Measurements from ENCODE around the gene SDS.

Gene SDS

DNA sequence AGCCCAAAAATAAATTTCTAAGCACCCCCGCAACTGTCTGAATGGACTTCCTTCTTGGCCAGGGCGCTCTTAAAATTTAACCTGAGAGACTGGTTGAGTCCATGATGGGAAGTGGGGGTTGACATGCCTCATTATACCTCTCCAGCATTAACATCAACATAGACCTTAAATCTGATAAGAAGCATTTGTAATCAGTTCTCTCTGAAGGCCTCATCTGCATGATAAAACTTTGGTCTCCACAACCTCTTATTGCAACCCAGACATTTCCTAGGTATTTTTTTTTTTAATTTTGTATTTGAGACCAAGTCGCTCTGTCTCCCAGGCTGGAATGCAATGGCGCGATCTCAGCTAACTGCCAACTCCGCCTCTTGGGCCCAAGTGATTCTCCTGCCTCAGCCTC lies 58.4 kb downstream of the SDS start:
- DNase-seq: no peak
